ENCODE measurements around the gene HOXD4. TPM values are rescaled to one million over a fixed set of nuclear protein-coding genes. Genes with fewer than 3 reads are reported as not detected.

The HOXD4 gene
- total RNA-seq, 1 donor from 2014 or later, result 1.0 TPM

DNA sequence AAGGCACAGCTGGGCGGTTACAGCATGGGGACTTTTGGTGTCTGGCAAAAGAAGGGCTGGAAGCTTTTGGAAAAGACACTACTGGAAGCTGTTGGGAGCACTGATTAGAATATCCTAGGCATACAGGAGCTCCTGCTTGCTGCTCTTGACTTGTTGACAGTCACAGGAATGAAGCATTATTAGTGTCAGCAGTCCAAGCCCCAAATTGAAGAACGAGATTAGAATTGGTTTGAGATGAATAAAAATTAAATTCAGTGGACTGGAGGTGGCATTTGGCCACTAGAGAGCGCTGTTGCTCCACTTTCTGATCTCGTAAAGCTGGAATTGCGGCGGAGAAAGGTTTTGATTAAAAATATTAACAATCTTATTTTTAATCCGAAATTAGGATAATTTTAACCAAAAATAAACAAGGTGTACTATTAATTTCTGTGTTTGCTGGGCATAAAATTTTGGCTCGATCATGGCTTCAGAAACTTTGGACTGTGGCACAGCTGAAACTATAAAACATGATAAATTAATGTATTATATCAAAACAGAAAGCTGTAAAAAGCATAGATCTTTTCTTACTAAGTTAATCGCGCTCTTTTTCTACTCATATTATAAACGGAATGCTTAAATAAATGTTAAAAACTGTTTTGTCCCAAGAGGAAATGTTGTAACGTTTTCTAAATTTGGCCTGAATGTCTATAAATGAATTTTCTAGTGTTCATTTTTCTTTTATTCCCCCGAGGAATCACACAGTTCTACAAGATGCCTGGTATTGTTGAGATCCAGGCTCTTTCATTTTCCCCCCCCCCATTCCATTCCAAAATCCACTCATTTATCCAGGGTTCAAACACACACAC lies 24.2 kb upstream of the HOXD4 start:
- Histone ChIP-seq H3K4me3 (ENCODE audit: low read length in 3 of 3) (peak overlapping the region in 1 of 3 donors; percentile 48), H3K27me3 (ENCODE audit: control insufficient read depth in 3 of 3, insufficient read depth in 3 of 3, low read length in 3 of 3) (peaks cover 13 to 64% (median 55%) of the 10 kb centered on the region in 3 donors), H3K4me1 (ENCODE audit: control insufficient read depth in 3 of 3, insufficient read depth in 3 of 3, low read length in 3 of 3) (peaks cover 7 to 15% (median 13%) of the 10 kb centered on the region in 3 donors), H3K9me3 (ENCODE audit: control insufficient read depth in 3 of 3, low read length in 3 of 3) (no peaks in the 10 kb centered on the region), H3K9ac (ENCODE audit: low read depth in 1 of 3, low read length in 3 of 3) (no peak overlapping the region), H3K27ac (ENCODE audit: low read depth, low read length) (no peak overlapping the region), H3K36me3 (ENCODE audit: control insufficient read depth in 3 of 3, insufficient read depth in 3 of 3, low read length in 3 of 3) (peaks cover 0 to 1% (median 0%) of the 10 kb centered on the region in 3 donors)

DNA sequence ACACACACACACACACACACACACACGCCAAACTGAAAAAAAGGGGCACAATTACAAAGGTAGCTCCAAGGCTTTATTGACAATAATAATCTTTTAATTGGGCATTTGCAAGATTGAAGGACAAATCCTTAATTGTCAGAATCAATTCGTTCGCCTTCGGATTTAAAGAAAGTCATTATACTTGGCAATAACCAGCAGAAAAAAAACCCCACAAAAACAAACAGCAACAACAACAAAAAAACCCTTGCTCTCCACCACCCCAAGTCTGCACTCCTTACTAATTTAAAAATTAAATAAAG lies 23.6 kb upstream of the HOXD4 start:
- Histone ChIP-seq H3K4me3 (ENCODE audit: low read length in 3 of 3) (no peak overlapping the region), H3K4me1 (ENCODE audit: control insufficient read depth in 3 of 3, insufficient read depth in 3 of 3, low read length in 3 of 3) (peaks cover 7 to 12% (median 11%) of the 10 kb centered on the region in 3 donors), H3K9me3 (ENCODE audit: control insufficient read depth in 3 of 3, low read length in 3 of 3) (no peaks in the 10 kb centered on the region), H3K9ac (ENCODE audit: low read depth in 1 of 3, low read length in 3 of 3) (no peak overlapping the region), H3K27me3 (ENCODE audit: control insufficient read depth in 3 of 3, insufficient read depth in 3 of 3, low read length in 3 of 3) (peaks cover 9 to 62% (median 53%) of the 10 kb centered on the region in 3 donors), H3K36me3 (ENCODE audit: control insufficient read depth in 3 of 3, insufficient read depth in 3 of 3, low read length in 3 of 3) (peaks cover 0 to 2% (median 0%) of the 10 kb centered on the region in 3 donors), H3K27ac (ENCODE audit: low read depth, low read length) (no peak overlapping the region)

DNA sequence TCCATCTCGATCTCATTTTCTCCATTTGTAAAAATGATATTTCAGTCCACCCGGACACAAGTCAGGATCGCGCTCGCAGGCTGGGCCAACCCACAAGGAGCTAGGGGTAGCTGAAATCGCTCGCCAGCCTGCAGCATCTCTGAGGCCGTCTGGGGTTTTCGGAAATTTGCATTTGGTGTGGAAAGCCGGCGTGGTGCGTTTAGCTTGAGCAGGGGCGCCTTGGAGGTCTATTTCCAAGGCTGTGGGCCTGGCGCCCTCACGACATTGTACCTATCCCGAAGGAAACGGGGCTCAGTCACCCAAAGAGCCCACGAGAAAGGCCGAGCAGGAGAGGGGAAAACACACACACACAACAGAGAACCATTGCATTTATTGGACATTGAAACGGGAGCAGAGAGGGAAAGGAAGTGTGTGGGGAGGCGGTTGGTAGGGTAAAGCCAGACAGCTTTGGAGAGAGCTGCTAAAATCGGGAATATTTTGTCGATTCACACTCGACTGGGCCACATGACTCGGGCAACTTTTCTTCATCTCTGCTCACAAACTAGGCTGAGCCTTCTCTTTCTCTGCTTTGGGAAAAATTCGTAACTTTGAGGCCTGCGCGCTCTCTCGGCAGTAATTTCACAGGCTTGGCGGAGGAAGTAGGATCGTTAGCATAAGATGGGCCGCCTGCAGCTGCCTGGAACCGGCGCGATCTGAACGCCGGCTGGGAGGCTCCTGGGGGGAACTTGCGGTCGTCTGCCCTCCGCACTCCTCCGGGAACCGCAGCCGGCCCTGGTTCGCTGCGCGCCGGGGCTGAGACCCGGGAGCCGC lies 23.0 kb upstream of the HOXD4 start:
- no peaks in the 10 kb centered on the region for H3K9me3 ChIP-seq (ENCODE audit: control insufficient read depth in 3 of 3, low read length in 3 of 3)
- peak overlapping the region; percentile 68 to 75 (median 69) for H3K4me3 ChIP-seq (ENCODE audit: low read length in 3 of 3)
- H3K27ac ChIP-seq (ENCODE audit: low read depth, low read length), result peak overlapping the region; percentile 78
- H3K27me3 ChIP-seq (ENCODE audit: control insufficient read depth in 3 of 3, insufficient read depth in 3 of 3, low read length in 3 of 3), result peaks cover 9 to 62% (median 48%) of the 10 kb centered on the region in 3 donors
- H3K36me3 ChIP-seq (ENCODE audit: control insufficient read depth in 3 of 3, insufficient read depth in 3 of 3, low read length in 3 of 3), result peaks cover 0 to 2% (median 0%) of the 10 kb centered on the region in 3 donors
- H3K9ac ChIP-seq (ENCODE audit: low read depth in 1 of 3, low read length in 3 of 3), result peak overlapping the region in 2 of 3 donors; percentile 57 to 69
- peaks cover 7 to 10% (median 8%) of the 10 kb centered on the region in 3 donors for H3K4me1 ChIP-seq (ENCODE audit: control insufficient read depth in 3 of 3, insufficient read depth in 3 of 3, low read length in 3 of 3)

DNA sequence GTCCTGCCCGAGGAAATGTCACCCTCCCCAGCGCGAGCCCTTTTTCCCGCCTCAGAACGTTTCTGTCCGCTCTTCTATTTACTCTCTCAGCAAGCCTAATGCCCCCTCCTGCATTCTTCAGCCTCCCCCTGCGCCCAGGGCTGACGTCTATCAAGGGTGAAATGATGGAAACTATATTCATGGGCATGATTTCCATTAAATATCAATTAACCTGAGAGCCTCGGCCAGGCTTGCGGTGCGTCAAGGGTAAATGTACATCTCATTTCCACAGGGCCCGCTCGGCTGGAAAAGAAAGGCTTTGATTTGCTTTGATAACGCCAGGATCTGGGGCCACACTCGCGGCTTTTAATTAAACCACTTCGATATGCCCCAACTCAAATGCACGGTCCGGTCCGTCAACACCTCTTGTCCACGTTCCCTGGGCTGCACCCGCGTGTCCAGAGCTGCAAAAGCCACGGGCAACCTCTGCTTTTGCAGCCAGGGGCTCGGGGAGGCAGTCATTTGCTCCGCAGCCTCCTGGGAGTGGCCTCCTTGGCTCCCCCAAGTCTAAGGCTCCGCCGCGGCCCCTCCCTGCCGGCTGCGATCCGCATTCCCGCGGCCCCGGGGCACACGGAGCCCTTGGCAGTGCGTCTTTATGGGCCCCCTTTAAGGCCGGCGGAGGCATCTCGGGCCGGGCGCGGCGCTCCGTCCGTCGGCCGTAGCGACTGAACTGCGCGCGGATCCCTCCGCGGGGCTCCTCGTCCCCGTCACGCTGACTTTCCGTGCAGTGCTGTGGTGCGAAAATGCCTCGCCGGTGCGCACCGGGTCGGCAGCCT lies 22.2 kb upstream of the HOXD4 start, which contains the start of gene HOXD8:
Gene HOXD8, plus strand, starts transcription at position 724 of the 815 bp plus-strand sequence. CDS start 662 bp downstream, outside the sequence.
- peak within 1 kb of the TSS; percentile 78 for H3K27ac ChIP-seq (ENCODE audit: low read depth, low read length)
- peak within 1 kb of the TSS; percentile 68 to 78 (median 75) for H3K4me3 ChIP-seq (ENCODE audit: low read length in 3 of 3)
- peaks cover 0 to 2% (median 0%) of the 10 kb centered on the region in 3 donors for H3K36me3 ChIP-seq (ENCODE audit: control insufficient read depth in 3 of 3, insufficient read depth in 3 of 3, low read length in 3 of 3)
- no peaks in the 10 kb centered on the region for H3K9me3 ChIP-seq (ENCODE audit: control insufficient read depth in 3 of 3, low read length in 3 of 3)
- H3K9ac ChIP-seq (ENCODE audit: low read depth in 1 of 3, low read length in 3 of 3), result peak within 1 kb of the TSS; percentile 61 to 76 (median 69)
- H3K4me1 ChIP-seq (ENCODE audit: control insufficient read depth in 3 of 3, insufficient read depth in 3 of 3, low read length in 3 of 3), result peaks cover 3 to 12% (median 5%) of the 10 kb centered on the region in 3 donors
- H3K27me3 ChIP-seq (ENCODE audit: control insufficient read depth in 3 of 3, insufficient read depth in 3 of 3, low read length in 3 of 3), result peaks cover 11 to 61% (median 41%) of the 10 kb centered on the region in 3 donors

DNA sequence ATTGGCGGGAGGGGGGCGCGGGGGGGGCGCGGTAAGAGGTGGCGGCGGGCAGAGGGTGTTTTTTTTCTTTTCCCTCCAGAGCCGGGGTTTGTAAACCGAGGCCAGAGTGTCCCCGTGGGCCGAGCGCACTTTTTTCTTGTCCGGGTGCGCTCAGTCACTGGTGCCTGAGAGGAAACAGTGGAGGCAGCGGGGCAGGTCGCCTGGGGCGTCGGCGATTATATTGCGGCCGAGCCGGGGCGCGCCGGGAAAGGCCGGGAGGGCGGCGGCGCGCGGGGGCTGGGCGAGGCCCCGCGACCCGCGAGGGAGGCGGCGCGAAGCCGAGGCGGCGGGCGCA lies 21.6 kb upstream of the HOXD4 start:
- Histone ChIP-seq H3K4me1 (ENCODE audit: control insufficient read depth in 3 of 3, insufficient read depth in 3 of 3, low read length in 3 of 3) (peaks cover 3 to 16% (median 5%) of the 10 kb centered on the region in 3 donors), H3K9me3 (ENCODE audit: control insufficient read depth in 3 of 3, low read length in 3 of 3) (no peaks in the 10 kb centered on the region), H3K36me3 (ENCODE audit: control insufficient read depth in 3 of 3, insufficient read depth in 3 of 3, low read length in 3 of 3) (peaks cover 0 to 2% (median 0%) of the 10 kb centered on the region in 3 donors), H3K9ac (ENCODE audit: low read depth in 1 of 3, low read length in 3 of 3) (peak overlapping the region in 2 of 3 donors; percentile 25 to 76), H3K4me3 (ENCODE audit: low read length in 3 of 3) (peak overlapping the region in 1 of 3 donors; percentile 69), H3K27me3 (ENCODE audit: control insufficient read depth in 3 of 3, insufficient read depth in 3 of 3, low read length in 3 of 3) (peaks cover 13 to 58% (median 36%) of the 10 kb centered on the region in 3 donors), H3K27ac (ENCODE audit: low read depth, low read length) (peak overlapping the region; percentile 78)

DNA sequence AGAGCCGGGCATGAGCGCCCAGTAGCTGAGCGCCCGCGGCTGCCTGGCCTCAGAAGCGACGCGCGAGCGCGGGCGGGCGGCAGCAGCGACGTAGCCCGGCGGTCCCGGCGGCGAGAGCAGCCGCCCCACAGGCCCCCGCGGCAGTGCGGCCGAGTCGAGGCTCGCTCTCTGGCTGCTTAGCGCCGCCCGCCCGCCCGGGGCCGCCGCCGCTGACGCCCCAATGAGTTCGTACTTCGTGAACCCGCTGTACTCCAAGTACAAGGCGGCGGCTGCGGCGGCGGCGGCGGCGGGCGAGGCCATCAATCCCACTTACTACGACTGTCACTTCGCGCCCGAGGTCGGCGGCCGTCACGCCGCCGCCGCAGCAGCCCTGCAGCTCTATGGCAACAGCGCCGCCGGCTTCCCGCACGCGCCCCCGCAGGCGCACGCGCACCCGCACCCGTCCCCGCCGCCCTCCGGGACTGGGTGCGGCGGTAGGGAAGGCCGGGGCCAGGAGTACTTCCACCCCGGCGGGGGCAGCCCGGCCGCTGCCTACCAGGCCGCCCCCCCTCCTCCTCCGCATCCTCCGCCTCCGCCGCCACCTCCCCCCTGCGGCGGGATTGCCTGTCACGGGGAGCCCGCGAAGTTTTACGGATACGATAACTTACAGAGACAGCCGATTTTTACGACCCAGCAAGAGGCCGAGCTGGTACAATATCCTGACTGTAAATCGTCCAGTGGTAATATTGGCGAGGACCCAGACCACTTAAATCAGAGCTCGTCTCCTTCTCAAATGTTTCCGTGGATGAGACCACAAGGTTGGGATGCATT lies 21.0 kb upstream of the HOXD4 start:
- peak overlapping the region; percentile 25 to 76 (median 63) for H3K9ac ChIP-seq (ENCODE audit: low read depth in 1 of 3, low read length in 3 of 3)
- H3K27ac ChIP-seq (ENCODE audit: low read depth, low read length), result peak overlapping the region; percentile 78
- peaks cover 13 to 58% (median 33%) of the 10 kb centered on the region in 3 donors for H3K27me3 ChIP-seq (ENCODE audit: control insufficient read depth in 3 of 3, insufficient read depth in 3 of 3, low read length in 3 of 3)
- peaks cover 7 to 22% (median 10%) of the 10 kb centered on the region in 3 donors for H3K4me1 ChIP-seq (ENCODE audit: control insufficient read depth in 3 of 3, insufficient read depth in 3 of 3, low read length in 3 of 3)
- peak overlapping the region; percentile 22 to 78 (median 69) for H3K4me3 ChIP-seq (ENCODE audit: low read length in 3 of 3)
- peaks cover 0 to 2% (median 0%) of the 10 kb centered on the region in 3 donors for H3K36me3 ChIP-seq (ENCODE audit: control insufficient read depth in 3 of 3, insufficient read depth in 3 of 3, low read length in 3 of 3)
- H3K9me3 ChIP-seq (ENCODE audit: control insufficient read depth in 3 of 3, low read length in 3 of 3), result no peaks in the 10 kb centered on the region

DNA sequence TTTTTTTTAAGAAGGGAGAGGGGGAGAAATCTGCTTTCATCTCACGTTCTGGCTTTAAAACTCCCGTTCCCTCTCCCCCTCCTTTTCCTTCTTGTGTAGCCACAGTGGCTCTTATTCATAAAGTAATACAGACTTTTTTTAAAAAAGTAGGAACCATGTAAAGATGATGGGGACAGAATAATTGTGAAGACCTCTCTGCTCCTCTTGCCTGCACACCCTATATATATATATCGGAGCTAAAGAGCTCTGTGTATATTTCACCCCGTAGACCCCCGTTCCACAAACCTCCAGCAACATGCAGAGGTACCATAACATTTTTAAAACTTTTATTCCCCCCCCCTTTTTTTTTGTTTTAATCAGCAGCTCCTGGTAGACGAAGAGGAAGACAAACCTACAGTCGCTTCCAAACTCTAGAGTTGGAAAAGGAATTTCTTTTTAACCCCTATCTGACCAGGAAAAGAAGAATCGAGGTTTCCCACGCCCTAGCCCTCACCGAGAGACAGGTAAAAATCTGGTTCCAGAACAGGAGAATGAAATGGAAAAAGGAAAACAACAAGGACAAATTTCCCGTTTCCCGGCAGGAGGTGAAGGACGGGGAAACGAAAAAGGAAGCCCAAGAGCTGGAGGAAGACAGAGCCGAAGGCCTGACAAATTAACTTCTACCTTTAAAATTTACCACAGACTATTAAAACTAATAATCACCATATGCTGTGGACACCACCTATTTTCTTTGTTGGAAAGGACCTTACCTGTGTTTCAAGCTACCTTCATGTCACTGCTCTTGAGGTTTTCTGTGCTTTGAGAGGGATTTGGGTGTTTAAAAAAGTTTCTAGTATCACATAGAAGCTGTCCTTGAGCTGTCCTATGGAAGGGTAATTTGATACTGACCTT lies 20.1 kb upstream of the HOXD4 start:
- peaks cover 9 to 30% (median 10%) of the 10 kb centered on the region in 3 donors for H3K4me1 ChIP-seq (ENCODE audit: control insufficient read depth in 3 of 3, insufficient read depth in 3 of 3, low read length in 3 of 3)
- H3K4me3 ChIP-seq (ENCODE audit: low read length in 3 of 3), result peak overlapping the region; percentile 22 to 78 (median 69)
- H3K9ac ChIP-seq (ENCODE audit: low read depth in 1 of 3, low read length in 3 of 3), result peak overlapping the region; percentile 51 to 76 (median 63)
- H3K9me3 ChIP-seq (ENCODE audit: control insufficient read depth in 3 of 3, low read length in 3 of 3), result no peaks in the 10 kb centered on the region
- H3K27me3 ChIP-seq (ENCODE audit: control insufficient read depth in 3 of 3, insufficient read depth in 3 of 3, low read length in 3 of 3), result peaks cover 19 to 57% (median 30%) of the 10 kb centered on the region in 3 donors
- peaks cover 0 to 2% (median 0%) of the 10 kb centered on the region in 3 donors for H3K36me3 ChIP-seq (ENCODE audit: control insufficient read depth in 3 of 3, insufficient read depth in 3 of 3, low read length in 3 of 3)
- peak overlapping the region; percentile 78 for H3K27ac ChIP-seq (ENCODE audit: low read depth, low read length)

DNA sequence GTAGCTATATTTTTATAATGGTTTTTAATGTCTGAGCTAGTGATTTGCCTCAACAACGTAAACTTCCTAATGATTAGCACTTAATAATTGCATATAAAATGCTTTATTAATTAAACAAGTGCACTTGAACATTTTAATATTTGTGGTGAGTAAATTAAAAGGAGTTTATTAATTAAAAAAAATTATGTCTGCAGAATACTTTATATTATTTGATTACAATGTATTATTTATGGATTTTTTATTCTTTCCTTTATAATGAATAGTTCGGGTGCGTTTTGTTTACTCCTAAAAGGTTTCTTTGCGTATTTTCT lies 19.5 kb upstream of the HOXD4 start:
- Histone ChIP-seq H3K36me3 (ENCODE audit: control insufficient read depth in 3 of 3, insufficient read depth in 3 of 3, low read length in 3 of 3) (peaks cover 0 to 2% (median 0%) of the 10 kb centered on the region in 3 donors), H3K4me1 (ENCODE audit: control insufficient read depth in 3 of 3, insufficient read depth in 3 of 3, low read length in 3 of 3) (peaks cover 9 to 31% (median 10%) of the 10 kb centered on the region in 3 donors), H3K9ac (ENCODE audit: low read depth in 1 of 3, low read length in 3 of 3) (peak overlapping the region in 2 of 3 donors; percentile 60 to 76), H3K4me3 (ENCODE audit: low read length in 3 of 3) (peak overlapping the region in 2 of 3 donors; percentile 69 to 78), H3K9me3 (ENCODE audit: control insufficient read depth in 3 of 3, low read length in 3 of 3) (no peaks in the 10 kb centered on the region), H3K27ac (ENCODE audit: low read depth, low read length) (peak overlapping the region; percentile 78), H3K27me3 (ENCODE audit: control insufficient read depth in 3 of 3, insufficient read depth in 3 of 3, low read length in 3 of 3) (peaks cover 19 to 63% (median 31%) of the 10 kb centered on the region in 3 donors)
